Peyer's patch (tissue), 4 donors: ENCODE data around the gene VENTX.

Experiments
- CTCF ChIP-seq, 6 experiments: fragments of 450-650 bp in 4 of 6; fragments of 200-600 bp in 2 of 6; sonication (generic) in 1 of 6; IDR thresholded peaks; one replicate each; pipeline ENCODE4 v1.5.1; 2017 to 2019; ENCODE audit warnings: antibody characterized with exemption in 6 of 6, mild to moderate bottlenecking in 3 of 6, moderate library complexity in 1 of 6
- POLR2A ChIP-seq, 2 donors: fragments of 450-650 bp; IDR thresholded peaks; one replicate each; pipeline ENCODE4 v1.5.1; 2017; ENCODE audit warnings: antibody characterized with exemption in 2 of 2, mild to moderate bottlenecking in 2 of 2, moderate library complexity in 2 of 2

GRCh38 chr10:133209117-133209516, 28.5 kb upstream of the VENTX start:
- no peak for TF ChIP-seq CTCF (IDR thresholded peaks at IDR 0.05)
- no peak for TF ChIP-seq POLR2A (IDR thresholded peaks at IDR 0.05)
